ENCODE results near the gene MORN1. TPM values are rescaled to one million over a fixed set of nuclear protein-coding genes. Genes with fewer than 3 reads are reported as not detected.

Gene MORN1
- total RNA-seq, 1 experiment from 2014 or later = 23.2 TPM

DNA sequence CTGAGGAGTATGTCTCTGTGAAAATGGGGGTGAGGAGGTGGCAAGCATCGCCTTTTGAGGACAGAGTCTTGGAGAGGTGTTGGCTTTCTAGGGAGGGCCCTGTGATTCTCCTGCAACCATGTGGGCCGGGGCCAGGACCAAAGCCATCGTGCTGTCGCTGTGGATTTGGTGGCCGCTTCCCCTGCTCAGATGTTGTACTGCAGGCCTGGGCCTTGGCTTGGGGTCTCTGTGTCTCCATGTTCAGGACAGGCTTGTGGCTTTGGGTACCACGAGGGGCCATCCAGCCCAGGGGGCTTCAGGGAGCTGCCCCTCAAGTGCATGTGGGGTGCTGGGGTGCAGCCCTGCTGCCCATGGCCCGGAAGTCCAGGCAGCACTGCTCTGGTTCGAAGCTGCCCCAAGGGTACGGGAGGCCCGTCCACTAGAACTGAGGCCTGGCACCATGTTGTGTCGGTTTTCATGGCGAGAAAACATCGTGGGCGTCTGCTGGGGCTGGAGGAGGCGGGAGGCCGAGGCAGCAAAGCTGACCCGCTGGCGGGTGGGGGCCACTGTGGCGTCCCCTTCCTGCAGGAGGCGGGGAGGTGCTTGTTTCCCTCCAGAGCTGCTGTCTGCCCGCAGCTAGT is 107.9 kb downstream of the MORN1 start:
- Mint-ChIP-seq H3K4me3 (ENCODE audit: low read depth, unreplicated experiment) (no peak overlapping the region), H3K36me3 (ENCODE audit: insufficient read depth, unreplicated experiment) (no peaks in the 10 kb centered on the region), H3K9me3 (ENCODE audit: low read depth, unreplicated experiment) (no peaks in the 10 kb centered on the region), H3K27ac (ENCODE audit: unreplicated experiment) (no peak overlapping the region), H3K4me1 (ENCODE audit: low read depth, unreplicated experiment) (no peaks in the 10 kb centered on the region), H3K27me3 (ENCODE audit: unreplicated experiment) (no peaks in the 10 kb centered on the region)
- TF ChIP-seq, protein P1, sequence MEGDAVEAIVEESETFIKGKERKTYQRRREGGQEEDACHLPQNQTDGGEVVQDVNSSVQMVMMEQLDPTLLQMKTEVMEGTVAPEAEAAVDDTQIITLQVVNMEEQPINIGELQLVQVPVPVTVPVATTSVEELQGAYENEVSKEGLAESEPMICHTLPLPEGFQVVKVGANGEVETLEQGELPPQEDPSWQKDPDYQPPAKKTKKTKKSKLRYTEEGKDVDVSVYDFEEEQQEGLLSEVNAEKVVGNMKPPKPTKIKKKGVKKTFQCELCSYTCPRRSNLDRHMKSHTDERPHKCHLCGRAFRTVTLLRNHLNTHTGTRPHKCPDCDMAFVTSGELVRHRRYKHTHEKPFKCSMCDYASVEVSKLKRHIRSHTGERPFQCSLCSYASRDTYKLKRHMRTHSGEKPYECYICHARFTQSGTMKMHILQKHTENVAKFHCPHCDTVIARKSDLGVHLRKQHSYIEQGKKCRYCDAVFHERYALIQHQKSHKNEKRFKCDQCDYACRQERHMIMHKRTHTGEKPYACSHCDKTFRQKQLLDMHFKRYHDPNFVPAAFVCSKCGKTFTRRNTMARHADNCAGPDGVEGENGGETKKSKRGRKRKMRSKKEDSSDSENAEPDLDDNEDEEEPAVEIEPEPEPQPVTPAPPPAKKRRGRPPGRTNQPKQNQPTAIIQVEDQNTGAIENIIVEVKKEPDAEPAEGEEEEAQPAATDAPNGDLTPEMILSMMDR (IDR thresholded peaks at IDR 0.05; ENCODE audit: unreplicated experiment) = no peak
- no peak for DNase-seq
- BruUV-seq (replicated peaks) = no TSS peak
- intact Hi-C loops (cut with micrococcal nuclease; ENCODE audit: unreplicated experiment) = no loop called here
- CTCF ChIA-PET = no interaction called here

DNA sequence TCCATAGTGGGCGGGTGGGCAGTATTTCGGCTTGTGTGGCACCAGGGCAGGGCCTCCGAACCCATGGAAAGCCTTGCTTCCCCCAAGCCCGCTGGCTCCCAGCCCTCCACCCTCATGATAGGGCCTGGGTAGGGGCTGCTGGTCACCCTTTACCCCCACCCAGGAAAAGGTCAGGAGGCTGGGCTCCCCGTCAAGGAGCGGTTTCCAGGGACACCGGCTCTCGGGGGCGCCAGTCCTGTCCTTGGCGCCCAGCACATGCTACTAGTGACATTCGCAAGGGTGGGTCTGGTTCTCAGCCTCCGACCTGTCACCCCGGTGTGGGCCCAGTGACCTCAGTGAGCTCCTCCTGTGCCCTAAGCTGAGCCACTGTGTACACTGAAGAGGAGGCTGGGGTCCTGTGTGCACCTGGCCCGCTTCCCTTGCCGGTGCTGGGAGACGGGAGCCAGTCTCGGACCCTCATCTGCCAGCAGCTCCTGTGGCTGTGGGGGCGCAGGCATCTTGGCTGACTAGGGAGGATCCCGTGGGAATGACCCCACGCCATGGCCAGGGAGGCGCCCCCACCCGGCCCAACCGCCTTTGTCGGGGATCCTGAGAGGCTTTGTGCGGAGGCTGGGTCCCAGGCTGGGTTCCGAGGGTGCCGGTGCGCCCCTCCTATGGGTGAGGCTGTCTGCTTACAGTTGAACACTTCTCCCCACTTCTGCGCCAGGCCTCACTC is 108.6 kb downstream of the MORN1 start:
- H3K27ac Mint-ChIP-seq (ENCODE audit: unreplicated experiment) = no peak overlapping the region
- H3K27me3 Mint-ChIP-seq (ENCODE audit: unreplicated experiment) = no peaks in the 10 kb centered on the region
- CTCF ChIA-PET = no interaction called here
- no peak for DNase-seq
- TF ChIP-seq, protein P1 (IDR thresholded peaks at IDR 0.05; ENCODE audit: unreplicated experiment) = no peak
- no peaks in the 10 kb centered on the region for H3K36me3 Mint-ChIP-seq (ENCODE audit: insufficient read depth, unreplicated experiment)
- no peak overlapping the region for H3K4me3 Mint-ChIP-seq (ENCODE audit: low read depth, unreplicated experiment)
- H3K4me1 Mint-ChIP-seq (ENCODE audit: low read depth, unreplicated experiment) = no peaks in the 10 kb centered on the region
- no TSS peak for BruUV-seq (replicated peaks)
- no peaks in the 10 kb centered on the region for H3K9me3 Mint-ChIP-seq (ENCODE audit: low read depth, unreplicated experiment)
- intact Hi-C loops (cut with micrococcal nuclease; ENCODE audit: unreplicated experiment) = no loop called here

DNA sequence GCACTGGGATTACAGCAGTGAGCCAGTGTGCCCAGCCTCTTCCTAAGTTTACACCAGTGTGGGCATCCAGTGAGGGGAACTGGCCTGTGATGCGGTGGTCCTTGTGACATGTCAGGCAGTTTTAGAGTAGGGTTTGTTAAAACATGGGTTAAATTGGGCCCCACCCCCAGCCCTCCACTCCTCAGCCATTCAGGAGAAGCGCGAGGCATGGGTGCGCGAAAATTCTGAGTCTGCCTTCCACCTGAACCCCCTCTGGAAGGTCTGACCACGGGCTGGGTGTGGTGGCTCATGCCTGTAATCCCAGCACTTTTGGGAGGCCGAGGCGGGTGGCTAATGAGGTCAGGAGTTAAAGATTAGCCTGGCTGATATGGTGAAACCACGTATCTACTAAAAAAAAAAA is 111.5 kb downstream of the MORN1 start:
- Mint-ChIP-seq H3K9me3 (ENCODE audit: low read depth, unreplicated experiment) (no peaks in the 10 kb centered on the region), H3K4me1 (ENCODE audit: low read depth, unreplicated experiment) (no peaks in the 10 kb centered on the region), H3K36me3 (ENCODE audit: insufficient read depth, unreplicated experiment) (no peaks in the 10 kb centered on the region), H3K27me3 (ENCODE audit: unreplicated experiment) (no peaks in the 10 kb centered on the region), H3K27ac (ENCODE audit: unreplicated experiment) (no peak overlapping the region), H3K4me3 (ENCODE audit: low read depth, unreplicated experiment) (no peak overlapping the region)
- DNase-seq = no peak
- BruUV-seq (replicated peaks) = no TSS peak
- CTCF ChIA-PET = no interaction called here
- TF ChIP-seq, protein P1 (IDR thresholded peaks at IDR 0.05; ENCODE audit: unreplicated experiment) = no peak
- intact Hi-C loops (cut with micrococcal nuclease; ENCODE audit: unreplicated experiment) = no loop called here

DNA sequence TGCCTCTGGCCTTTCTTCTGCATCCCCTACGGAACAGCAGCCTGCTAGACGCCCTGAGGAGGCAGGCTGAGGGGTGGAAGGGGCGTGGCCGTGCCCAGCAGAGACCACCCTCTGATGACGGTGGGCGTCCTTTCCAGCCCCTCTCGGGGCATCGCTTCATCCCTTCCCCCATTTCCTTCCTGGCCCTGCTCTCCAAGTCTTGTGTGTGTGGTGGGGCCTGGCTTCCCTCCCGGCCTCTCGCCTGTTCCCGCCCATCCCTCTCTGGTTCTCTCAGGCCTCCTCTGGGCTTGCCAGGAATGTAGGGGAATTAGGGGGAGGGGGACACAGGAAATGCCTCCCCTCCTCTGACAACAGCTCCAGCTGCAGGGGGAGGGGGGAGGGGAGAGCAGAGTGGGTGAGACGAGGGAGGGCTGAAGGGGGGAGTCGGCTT is 112.1 kb downstream of the MORN1 start:
- H3K27me3 Mint-ChIP-seq (ENCODE audit: unreplicated experiment) = no peaks in the 10 kb centered on the region
- BruUV-seq (replicated peaks) = no TSS peak
- intact Hi-C loops (cut with micrococcal nuclease; ENCODE audit: unreplicated experiment) = no loop called here
- H3K4me1 Mint-ChIP-seq (ENCODE audit: low read depth, unreplicated experiment) = no peaks in the 10 kb centered on the region
- TF ChIP-seq, protein P1 (IDR thresholded peaks at IDR 0.05; ENCODE audit: unreplicated experiment) = no peak
- DNase-seq = no peak
- no peaks in the 10 kb centered on the region for H3K9me3 Mint-ChIP-seq (ENCODE audit: low read depth, unreplicated experiment)
- H3K4me3 Mint-ChIP-seq (ENCODE audit: low read depth, unreplicated experiment) = no peak overlapping the region
- H3K27ac Mint-ChIP-seq (ENCODE audit: unreplicated experiment) = no peak overlapping the region
- CTCF ChIA-PET = no interaction called here
- H3K36me3 Mint-ChIP-seq (ENCODE audit: insufficient read depth, unreplicated experiment) = no peaks in the 10 kb centered on the region

Measured in Calu3 (cell line).